ENCODE data around the gene PRKAG3.
"Not testable (repeated sequence)": the region's sequence is repeated elsewhere in the genome, so short reads cannot be mapped to it uniquely, and the experiment has no call there.

Gene PRKAG3

GRCh38 chr2:218780046-218780445 lies 51.6 kb downstream of the PRKAG3 start:
- DNase-seq, result no peak

DNA sequence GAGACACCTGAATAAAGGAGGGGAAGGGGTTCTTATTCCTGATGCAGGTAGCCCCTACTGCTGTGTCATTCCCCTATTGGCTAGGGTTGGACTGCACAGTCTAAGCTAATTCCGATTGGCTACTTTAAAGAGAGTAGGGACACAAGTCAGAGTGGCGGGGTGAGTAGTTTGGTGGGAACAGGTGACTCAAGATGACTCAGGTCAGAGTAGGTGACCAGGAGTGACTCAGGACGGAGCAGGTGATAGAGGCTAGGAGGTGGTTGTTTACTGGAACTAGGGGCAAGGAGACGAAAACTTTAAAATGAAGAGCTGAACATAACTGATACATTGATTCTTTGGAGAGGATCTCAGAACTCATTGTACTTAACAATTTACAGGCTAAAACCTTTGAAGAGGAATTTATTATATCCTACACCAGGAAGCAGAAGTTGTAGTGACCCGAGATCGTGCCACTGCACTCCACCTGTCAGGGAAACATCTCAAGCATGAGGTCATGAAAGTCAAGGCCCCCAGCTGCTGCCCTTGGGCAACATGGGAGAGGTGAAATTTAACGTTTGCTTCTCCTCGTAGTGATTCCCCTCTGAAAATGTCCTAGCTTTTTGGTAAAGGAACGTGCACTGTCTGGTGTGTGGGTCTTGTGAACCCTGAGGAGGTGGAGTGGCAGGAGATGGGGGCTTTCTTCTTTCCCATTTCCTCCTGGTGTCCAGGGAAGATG lies 54.2 kb downstream of the PRKAG3 start:
- DNase-seq, result no peak

DNA sequence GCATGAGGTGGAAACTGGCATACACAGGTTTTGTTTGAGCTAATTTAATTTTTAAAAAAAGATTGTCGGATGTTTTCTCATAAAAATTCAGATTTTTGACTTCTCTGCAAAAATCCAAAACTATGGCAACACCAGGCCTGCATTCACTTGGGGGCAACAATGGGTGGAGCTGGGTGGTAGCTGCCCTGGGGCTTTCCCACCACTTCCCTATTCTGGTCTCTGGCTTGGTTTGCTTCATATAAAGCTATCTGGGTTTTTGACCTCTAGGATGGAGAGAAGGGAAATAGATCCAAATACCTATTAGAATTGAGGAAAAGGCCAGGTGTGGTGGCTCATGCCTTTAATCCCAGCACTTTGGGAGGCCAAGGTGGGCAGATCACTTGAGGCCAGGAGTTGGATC lies 55.1 kb downstream of the PRKAG3 start:
- no peak for DNase-seq

GRCh38 chr2:218773881-218774280 lies 57.7 kb downstream of the PRKAG3 start:
- no peak for DNase-seq

DNA sequence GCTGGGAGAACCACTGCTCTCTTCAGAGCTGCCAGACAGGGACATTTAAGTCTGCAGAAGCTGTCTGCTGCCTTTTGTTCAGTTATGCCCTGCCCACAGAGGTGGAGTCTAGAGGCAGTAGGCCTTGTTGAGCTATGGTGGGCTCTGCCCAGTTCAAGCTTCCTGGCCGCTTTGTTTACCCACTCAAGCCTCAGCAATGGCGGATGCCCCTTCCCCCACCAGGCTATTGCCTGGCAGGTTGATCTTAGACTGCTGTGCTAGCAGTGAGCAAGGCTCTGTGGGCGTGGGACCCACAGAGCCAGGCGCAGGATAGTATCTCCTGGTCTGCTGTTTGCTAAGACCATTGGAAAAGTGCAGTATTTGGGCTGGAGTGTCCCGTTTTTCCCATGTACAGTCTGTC lies 58.8 kb downstream of the PRKAG3 start:
- DNase-seq, result not testable (repeated sequence)

Measured in T1000 (cell line).